ENCODE results near the gene CALCB. TPM values are rescaled to one million over a fixed set of nuclear protein-coding genes. Genes with fewer than 3 reads are reported as not detected.

CALCB gene
- polyA plus RNA-seq, 1 donor from 2014 or later = not detected

- no peak overlapping the region for H3K9ac ChIP-seq (ENCODE audit: low read length)
- H3K79me2 ChIP-seq (replicated peaks; ENCODE audit: insufficient read depth, low read length) = no peaks in the 10 kb centered on the region
- H3K27ac ChIP-seq (ENCODE audit: low read length) = no peak overlapping the region
- H3F3A ChIP-seq (ENCODE audit: insufficient read depth, low read length, poor library complexity, severe bottlenecking) = no peaks in the 10 kb centered on the region
- H3K9me3 ChIP-seq (ENCODE audit: low read length) = no peaks in the 10 kb centered on the region
- no peaks in the 10 kb centered on the region for H4K20me1 ChIP-seq (ENCODE audit: insufficient read depth)
- no peak overlapping the region for H2AFZ ChIP-seq (ENCODE audit: low read depth, low read length)
- H3K27me3 ChIP-seq (ENCODE audit: insufficient read depth, low read depth, low read length) = no peaks in the 10 kb centered on the region
- no peaks in the 10 kb centered on the region for H3K36me3 ChIP-seq (ENCODE audit: insufficient read depth, low read length)
- TF ChIP-seq EZH2 (IDR thresholded peaks at IDR 0.05; ENCODE audit: borderline replicate concordance, insufficient read depth, low read length, poor library complexity, severe bottlenecking) (no peak), CTCF (IDR thresholded peaks at IDR 0.05; ENCODE audit: poor library complexity, severe bottlenecking) (peak; percentile 82), SMC3 (conservative IDR thresholded peaks at IDR 0.05; ENCODE audit: poor library complexity) (peak; percentile 89), RAD21 (conservative IDR thresholded peaks at IDR 0.05) (peak; percentile 82)
- no peak overlapping the region for H3K4me2 ChIP-seq (ENCODE audit: low read length)
- no peaks in the 10 kb centered on the region for H3K9me2 ChIP-seq (ENCODE audit: insufficient read depth, low read length)
- H3K4me3 ChIP-seq (ENCODE audit: low read length) = no peak overlapping the region
These were observed 27.8 kb downstream of the CALCB start for GRCh38 chr11:15101072-15101709.

DNA sequence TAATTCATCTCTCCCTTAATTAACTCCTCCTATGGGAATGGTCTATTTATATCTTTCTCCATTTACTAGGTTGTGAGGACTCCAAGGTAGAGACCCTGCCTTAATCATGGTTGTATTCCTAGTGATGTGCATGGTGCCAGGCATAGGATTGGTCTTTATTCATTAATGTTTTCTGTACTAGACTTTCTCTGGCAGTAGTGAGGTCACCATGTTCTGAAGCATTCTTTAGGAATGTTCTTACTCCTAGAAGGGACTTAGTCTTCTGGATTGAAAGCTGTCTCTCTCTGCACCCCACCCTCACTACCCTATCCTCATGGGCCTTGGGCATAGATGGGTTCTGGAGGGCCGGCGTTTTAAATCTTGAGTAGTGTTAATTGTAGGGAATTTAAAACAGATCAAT is 30.8 kb downstream of the CALCB start:
- Histone ChIP-seq H3K9ac (ENCODE audit: low read length) (no peak overlapping the region), H3K9me2 (ENCODE audit: insufficient read depth, low read length) (no peaks in the 10 kb centered on the region), H3K9me3 (ENCODE audit: low read length) (no peaks in the 10 kb centered on the region), H3F3A (ENCODE audit: insufficient read depth, low read length, poor library complexity, severe bottlenecking) (no peaks in the 10 kb centered on the region), H3K4me3 (ENCODE audit: low read length) (no peak overlapping the region), H3K4me2 (ENCODE audit: low read length) (no peak overlapping the region), H4K20me1 (ENCODE audit: insufficient read depth) (no peaks in the 10 kb centered on the region), H3K79me2 (replicated peaks; ENCODE audit: insufficient read depth, low read length) (no peaks in the 10 kb centered on the region), H3K36me3 (ENCODE audit: insufficient read depth, low read length) (no peaks in the 10 kb centered on the region), H3K27ac (ENCODE audit: low read length) (no peak overlapping the region), H2AFZ (ENCODE audit: low read depth, low read length) (no peak overlapping the region), H3K27me3 (ENCODE audit: insufficient read depth, low read depth, low read length) (no peaks in the 10 kb centered on the region)
- no peak for TF ChIP-seq SMC3 (conservative IDR thresholded peaks at IDR 0.05; ENCODE audit: poor library complexity)

GRCh38 chr11:15106201-15106965 is 33.0 kb downstream of the CALCB start:
- Histone ChIP-seq H3K79me2 (replicated peaks; ENCODE audit: insufficient read depth, low read length) (no peaks in the 10 kb centered on the region), H3K36me3 (ENCODE audit: insufficient read depth, low read length) (no peaks in the 10 kb centered on the region), H3K9ac (ENCODE audit: low read length) (no peak overlapping the region), H2AFZ (ENCODE audit: low read depth, low read length) (no peak overlapping the region), H3K9me2 (ENCODE audit: insufficient read depth, low read length) (no peaks in the 10 kb centered on the region), H3K27ac (ENCODE audit: low read length) (no peak overlapping the region), H3K9me3 (ENCODE audit: low read length) (no peaks in the 10 kb centered on the region), H3F3A (ENCODE audit: insufficient read depth, low read length, poor library complexity, severe bottlenecking) (no peaks in the 10 kb centered on the region), H3K27me3 (ENCODE audit: insufficient read depth, low read depth, low read length) (no peaks in the 10 kb centered on the region), H4K20me1 (ENCODE audit: insufficient read depth) (no peaks in the 10 kb centered on the region), H3K4me2 (ENCODE audit: low read length) (no peak overlapping the region), H3K4me3 (ENCODE audit: low read length) (no peak overlapping the region)
- TF ChIP-seq TAF1 (IDR thresholded peaks at IDR 0.05; ENCODE audit: low read depth) (no peak), RAD21 (conservative IDR thresholded peaks at IDR 0.05) (no peak), MXI1 (conservative IDR thresholded peaks at IDR 0.05; ENCODE audit: poor library complexity, severe bottlenecking) (no peak), CTCF (IDR thresholded peaks at IDR 0.05; ENCODE audit: poor library complexity, severe bottlenecking) (no peak), SMC3 (conservative IDR thresholded peaks at IDR 0.05; ENCODE audit: poor library complexity) (no peak), EP300 (conservative IDR thresholded peaks at IDR 0.05; ENCODE audit: poor library complexity, severe bottlenecking) (no peak), EZH2 (IDR thresholded peaks at IDR 0.05; ENCODE audit: borderline replicate concordance, insufficient read depth, low read length, poor library complexity, severe bottlenecking) (no peak), POLR2AphosphoS5 (IDR thresholded peaks at IDR 0.05) (no peak)
- TF ChIP-seq, protein P1, sequence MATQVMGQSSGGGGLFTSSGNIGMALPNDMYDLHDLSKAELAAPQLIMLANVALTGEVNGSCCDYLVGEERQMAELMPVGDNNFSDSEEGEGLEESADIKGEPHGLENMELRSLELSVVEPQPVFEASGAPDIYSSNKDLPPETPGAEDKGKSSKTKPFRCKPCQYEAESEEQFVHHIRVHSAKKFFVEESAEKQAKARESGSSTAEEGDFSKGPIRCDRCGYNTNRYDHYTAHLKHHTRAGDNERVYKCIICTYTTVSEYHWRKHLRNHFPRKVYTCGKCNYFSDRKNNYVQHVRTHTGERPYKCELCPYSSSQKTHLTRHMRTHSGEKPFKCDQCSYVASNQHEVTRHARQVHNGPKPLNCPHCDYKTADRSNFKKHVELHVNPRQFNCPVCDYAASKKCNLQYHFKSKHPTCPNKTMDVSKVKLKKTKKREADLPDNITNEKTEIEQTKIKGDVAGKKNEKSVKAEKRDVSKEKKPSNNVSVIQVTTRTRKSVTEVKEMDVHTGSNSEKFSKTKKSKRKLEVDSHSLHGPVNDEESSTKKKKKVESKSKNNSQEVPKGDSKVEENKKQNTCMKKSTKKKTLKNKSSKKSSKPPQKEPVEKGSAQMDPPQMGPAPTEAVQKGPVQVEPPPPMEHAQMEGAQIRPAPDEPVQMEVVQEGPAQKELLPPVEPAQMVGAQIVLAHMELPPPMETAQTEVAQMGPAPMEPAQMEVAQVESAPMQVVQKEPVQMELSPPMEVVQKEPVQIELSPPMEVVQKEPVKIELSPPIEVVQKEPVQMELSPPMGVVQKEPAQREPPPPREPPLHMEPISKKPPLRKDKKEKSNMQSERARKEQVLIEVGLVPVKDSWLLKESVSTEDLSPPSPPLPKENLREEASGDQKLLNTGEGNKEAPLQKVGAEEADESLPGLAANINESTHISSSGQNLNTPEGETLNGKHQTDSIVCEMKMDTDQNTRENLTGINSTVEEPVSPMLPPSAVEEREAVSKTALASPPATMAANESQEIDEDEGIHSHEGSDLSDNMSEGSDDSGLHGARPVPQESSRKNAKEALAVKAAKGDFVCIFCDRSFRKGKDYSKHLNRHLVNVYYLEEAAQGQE (IDR thresholded peaks at IDR 0.05; ENCODE audit: borderline replicate concordance) = no peak

Measured in neural cell (in vitro differentiated cells).